AG04450 (cell line): ENCODE data around the gene STX5. TPM values are rescaled to one million over a fixed set of nuclear protein-coding genes. Genes with fewer than 3 reads are reported as not detected.

Experiments used
- CTCF ChIA-PET: fragments of 300-600, 350-600 bp; formaldehyde crosslinking; extraction: SDS; loops from one replicate; lab custom pipeline; 2022; ENCODE audit warnings: antibody characterized with exemption, inconsistent platforms; lab: Charles Lee
- POLR2A ChIA-PET: fragments of 350-600 bp; formaldehyde crosslinking; extraction: SDS; loops from one replicate; lab custom pipeline; 2021; ENCODE audit warnings: antibody characterized with exemption, inconsistent platforms; lab: Yijun Ruan, JAX
- DNase-seq: peaks from one replicate; pipeline ENCODE4 v3.0.0-alpha.2; 2011; ENCODE audit warnings: low read depth, low spot score
- H3K27ac ChIP-seq: one replicate; pipeline ENCODE4 v1.5.1; 2012; ENCODE audit warnings: low read depth, low read length, control low read depth
- H3K27me3 ChIP-seq: one replicate; pipeline ENCODE4 v1.6.0; 2012; ENCODE audit warnings: low read length; ENCODE audit not compliant: control insufficient read depth, insufficient read depth
- H3K4me3 ChIP-seq: 2 replicates; pipeline ENCODE4 v1.5.1; 2011; ENCODE audit warnings: mild to moderate bottlenecking, low read depth, low read length, control low read depth
- H3K9me3 ChIP-seq: 2 replicates; pipeline ENCODE4 v1.5.1; 2012; ENCODE audit warnings: low read length; ENCODE audit not compliant: control insufficient read depth, insufficient read depth
- polyA plus RNA-seq: library from polyadenylated mRNA; depleted of rRNA; stranded (reverse); fragments of >200 nt; gene quantifications from 2 replicates; pipeline ENCODE4 v1.2.3, GENCODE V29; 2011
- TF ChIP-seq, protein P1 (sequence below): IDR thresholded peaks from 2 replicates; pipeline ENCODE4 v1.5.1; 2011; ENCODE audit warnings: low read depth, low read length, control low read depth, inconsistent platforms

STX5 gene
- polyA plus RNA-seq, 1 experiment, result 51.7 TPM

GRCh38 chr11:62850911-62851806 lies 19.3 kb upstream of the STX5 start:
- Histone ChIP-seq H3K9me3 (no peaks in the 10 kb centered on the region), H3K27ac (no peak overlapping the region), H3K27me3 (no peaks in the 10 kb centered on the region), H3K4me3 (no peak overlapping the region)
- ChIA-PET CTCF (interaction anchor here (0.6 kb wide), 1 partner anchor 35 kb away, joined by 3 read pairs; no protein-coding TSS in a partner anchor), POLR2A (interaction anchor here (0.5 to 9.3 kb wide), 8 partner anchors 11 to 739 kb away, joined by 3 to 172 read pairs (median 4); partner anchors contain the start of genes SLC3A2, STX5, TMEM179B and WDR74)
- no peak for DNase-seq
- TF ChIP-seq, protein P1, sequence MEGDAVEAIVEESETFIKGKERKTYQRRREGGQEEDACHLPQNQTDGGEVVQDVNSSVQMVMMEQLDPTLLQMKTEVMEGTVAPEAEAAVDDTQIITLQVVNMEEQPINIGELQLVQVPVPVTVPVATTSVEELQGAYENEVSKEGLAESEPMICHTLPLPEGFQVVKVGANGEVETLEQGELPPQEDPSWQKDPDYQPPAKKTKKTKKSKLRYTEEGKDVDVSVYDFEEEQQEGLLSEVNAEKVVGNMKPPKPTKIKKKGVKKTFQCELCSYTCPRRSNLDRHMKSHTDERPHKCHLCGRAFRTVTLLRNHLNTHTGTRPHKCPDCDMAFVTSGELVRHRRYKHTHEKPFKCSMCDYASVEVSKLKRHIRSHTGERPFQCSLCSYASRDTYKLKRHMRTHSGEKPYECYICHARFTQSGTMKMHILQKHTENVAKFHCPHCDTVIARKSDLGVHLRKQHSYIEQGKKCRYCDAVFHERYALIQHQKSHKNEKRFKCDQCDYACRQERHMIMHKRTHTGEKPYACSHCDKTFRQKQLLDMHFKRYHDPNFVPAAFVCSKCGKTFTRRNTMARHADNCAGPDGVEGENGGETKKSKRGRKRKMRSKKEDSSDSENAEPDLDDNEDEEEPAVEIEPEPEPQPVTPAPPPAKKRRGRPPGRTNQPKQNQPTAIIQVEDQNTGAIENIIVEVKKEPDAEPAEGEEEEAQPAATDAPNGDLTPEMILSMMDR, result no peak

GRCh38 chr11:62847767-62848314 lies 16.0 kb upstream of the STX5 start:
- ChIA-PET CTCF (no interaction called here), POLR2A (interaction anchor here (0.7 kb wide), 1 partner anchor 276 kb away, joined by 3 read pairs; no protein-coding TSS in a partner anchor)
- Histone ChIP-seq H3K9me3 (no peaks in the 10 kb centered on the region), H3K4me3 (no peak overlapping the region), H3K27me3 (no peaks in the 10 kb centered on the region), H3K27ac (no peak overlapping the region)
- no peak for DNase-seq
- TF ChIP-seq, protein P1, result no peak

DNA sequence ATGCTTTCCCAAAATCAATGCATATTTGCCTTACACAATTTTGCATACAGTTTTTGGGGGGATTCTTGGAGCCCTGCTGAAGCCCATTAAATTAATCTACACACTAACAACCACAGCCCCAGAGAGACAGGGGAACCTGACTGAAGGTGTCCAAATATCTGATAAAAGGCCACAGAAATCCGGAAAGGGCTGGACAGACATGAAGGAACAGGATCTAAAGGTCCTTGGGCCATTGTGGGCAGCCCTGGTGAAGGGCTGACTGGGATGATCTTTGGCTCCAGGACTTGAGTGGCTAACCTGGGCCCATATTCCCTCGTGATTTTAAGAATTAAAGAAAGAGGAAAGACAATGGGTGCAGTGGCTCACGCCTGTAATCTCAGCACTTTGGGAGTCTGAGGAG lies 14.3 kb upstream of the STX5 start:
- TF ChIP-seq, protein P1, result no peak
- no peaks in the 10 kb centered on the region for H3K27me3 ChIP-seq
- ChIA-PET POLR2A (no interaction called here), CTCF (no interaction called here)
- no peak overlapping the region for H3K27ac ChIP-seq
- no peaks in the 10 kb centered on the region for H3K9me3 ChIP-seq
- no peak for DNase-seq
- H3K4me3 ChIP-seq, result no peak overlapping the region

GRCh38 chr11:62844154-62844553 lies 12.3 kb upstream of the STX5 start:
- Histone ChIP-seq H3K4me3 (no peak overlapping the region), H3K27me3 (no peaks in the 10 kb centered on the region), H3K9me3 (no peaks in the 10 kb centered on the region; the same call in 1 of the 2 replicates), H3K27ac (no peak overlapping the region)
- CTCF ChIA-PET, result interaction anchor here (0.5 kb wide), 1 partner anchor 21 kb away, joined by 3 read pairs; no protein-coding TSS in a partner anchor
- TF ChIP-seq, protein P1, result no peak
- DNase-seq, result no peak
- POLR2A ChIA-PET, result no interaction called here
